Fibroblast of lung (primary cell): ENCODE results near the gene MTHFR. TPM values are rescaled to one million over a fixed set of nuclear protein-coding genes. Genes with fewer than 3 reads are reported as not detected.

Source experiments
- DNase-seq, 2 donors: peaks; one replicate each; pipeline versions ENCODE4 v3.0.0 to v3.0.0-alpha.2; 2010; ENCODE audit warnings: low read depth in 2 of 2
- H2AFZ ChIP-seq: 2 replicates; pipeline ENCODE4 v1.5.1; 2012; ENCODE audit warnings: low read length, control low read depth, inconsistent platforms
- H3K27ac ChIP-seq: 2 replicates; pipeline ENCODE4 v1.5.1; 2011; ENCODE audit warnings: low read length, control low read depth; ENCODE audit not compliant: insufficient read depth
- H3K27me3 ChIP-seq: 2 replicates; pipeline ENCODE4 v1.5.1; 2011; ENCODE audit warnings: mild to moderate bottlenecking, low read length; ENCODE audit not compliant: control insufficient read depth, insufficient read depth
- H3K36me3 ChIP-seq: 2 replicates; pipeline ENCODE4 v1.5.1; 2011; ENCODE audit warnings: low read length; ENCODE audit not compliant: control insufficient read depth, insufficient read depth
- H3K4me1 ChIP-seq: 2 replicates; pipeline ENCODE4 v1.5.1; 2011; ENCODE audit warnings: low read length; ENCODE audit not compliant: control insufficient read depth, insufficient read depth; ENCODE audit errors: extremely low read depth
- H3K4me2 ChIP-seq: 2 replicates; pipeline ENCODE4 v1.5.1; 2011; ENCODE audit warnings: low read length, control low read depth; ENCODE audit not compliant: insufficient read depth; ENCODE audit errors: extremely low read depth
- H3K4me3 ChIP-seq, 4 experiments: fragments of 200-600 bp in 1 of 4; sonication (generic) in 1 of 4; replicated peaks in 1 of 4; 2 replicates each; pipeline ENCODE4 v1.5.1; 2011 to 2016; ENCODE audit warnings: low read length in 4 of 4, low read depth in 3 of 4, mild to moderate bottlenecking in 3 of 4, control low read depth in 2 of 4, inconsistent platforms in 1 of 4, mixed read lengths in 1 of 4; ENCODE audit not compliant: insufficient read depth in 1 of 4; ENCODE audit errors: control extremely low read depth in 1 of 4
- H3K79me2 ChIP-seq: 2 replicates; pipeline ENCODE4 v1.5.1; 2012; ENCODE audit warnings: mild to moderate bottlenecking, low read length, inconsistent platforms; ENCODE audit not compliant: control insufficient read depth, insufficient read depth
- H3K9ac ChIP-seq: 2 replicates; pipeline ENCODE4 v1.5.1; 2011; ENCODE audit warnings: mild to moderate bottlenecking, low read length, control low read depth; ENCODE audit not compliant: insufficient read depth
- H3K9me3 ChIP-seq: 2 replicates; pipeline ENCODE4 v1.5.1; 2012; ENCODE audit warnings: low read depth, low read length; ENCODE audit not compliant: control insufficient read depth, insufficient read depth
- H4K20me1 ChIP-seq: 2 replicates; pipeline ENCODE4 v1.5.1; 2011; ENCODE audit warnings: low read length; ENCODE audit not compliant: control insufficient read depth, insufficient read depth; ENCODE audit errors: extremely low read depth
- EZH2 ChIP-seq: IDR thresholded peaks from 2 replicates; pipeline ENCODE4 v1.5.1; 2012; ENCODE audit warnings: low read length, control low read depth, mild to moderate bottlenecking; ENCODE audit errors: missing control alignments
- polyA plus RNA-seq, 2 donors: library from polyadenylated mRNA; depleted of rRNA in 1 of 2; stranded (reverse) in 1 of 2; unstranded in 1 of 2; fragments of >200 nt; gene quantifications; 2 replicates each; pipeline ENCODE4 v1.2.1, GENCODE V29; 2011 to 2012; ENCODE audit warnings: missing spikeins in 1 of 2
- total RNA-seq: library from RNA; depleted of rRNA; stranded (reverse); fragments of >200 nt; gene quantifications from 2 replicates; pipeline ENCODE4 v1.2.1, GENCODE V29; 2014
- TF ChIP-seq, protein P1 (sequence below), 2 donors: IDR thresholded peaks in 1 of 2; conservative IDR thresholded peaks in 1 of 2; 1 replicate in 1 of 2; 2 replicates in 1 of 2; pipeline ENCODE4 v1.5.1; 2011 to 2012; ENCODE audit warnings: low read length in 2 of 2, control low read depth in 1 of 2, inconsistent platforms in 1 of 2, low read depth in 1 of 2, mild to moderate bottlenecking in 1 of 2

MTHFR gene
- total and polyA plus RNA-seq, 2 donors (not counting 1 experiment from before 2014, with no cell fraction given) = 16.3 to 87.4 TPM

- no peak overlapping the region for H3K4me2 ChIP-seq
- H3K4me3 ChIP-seq = no peak overlapping the region
- no peaks in the 10 kb centered on the region for H3K27me3 ChIP-seq
- peaks cover 41% of the 10 kb centered on the region for H3K36me3 ChIP-seq
- H3K27ac ChIP-seq = no peak overlapping the region
- H4K20me1 ChIP-seq = no peaks in the 10 kb centered on the region
- DNase-seq = no peak
- H3K9me3 ChIP-seq = no peaks in the 10 kb centered on the region
- H3K4me1 ChIP-seq = no peaks in the 10 kb centered on the region
- H3K79me2 ChIP-seq = no peaks in the 10 kb centered on the region
- H3K9ac ChIP-seq = no peak overlapping the region
- no peak overlapping the region for H2AFZ ChIP-seq
- TF ChIP-seq, protein P1, sequence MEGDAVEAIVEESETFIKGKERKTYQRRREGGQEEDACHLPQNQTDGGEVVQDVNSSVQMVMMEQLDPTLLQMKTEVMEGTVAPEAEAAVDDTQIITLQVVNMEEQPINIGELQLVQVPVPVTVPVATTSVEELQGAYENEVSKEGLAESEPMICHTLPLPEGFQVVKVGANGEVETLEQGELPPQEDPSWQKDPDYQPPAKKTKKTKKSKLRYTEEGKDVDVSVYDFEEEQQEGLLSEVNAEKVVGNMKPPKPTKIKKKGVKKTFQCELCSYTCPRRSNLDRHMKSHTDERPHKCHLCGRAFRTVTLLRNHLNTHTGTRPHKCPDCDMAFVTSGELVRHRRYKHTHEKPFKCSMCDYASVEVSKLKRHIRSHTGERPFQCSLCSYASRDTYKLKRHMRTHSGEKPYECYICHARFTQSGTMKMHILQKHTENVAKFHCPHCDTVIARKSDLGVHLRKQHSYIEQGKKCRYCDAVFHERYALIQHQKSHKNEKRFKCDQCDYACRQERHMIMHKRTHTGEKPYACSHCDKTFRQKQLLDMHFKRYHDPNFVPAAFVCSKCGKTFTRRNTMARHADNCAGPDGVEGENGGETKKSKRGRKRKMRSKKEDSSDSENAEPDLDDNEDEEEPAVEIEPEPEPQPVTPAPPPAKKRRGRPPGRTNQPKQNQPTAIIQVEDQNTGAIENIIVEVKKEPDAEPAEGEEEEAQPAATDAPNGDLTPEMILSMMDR (conservative IDR thresholded peaks at IDR 0.05 in 1 of 2, IDR thresholded peaks at IDR 0.05 in 1 of 2; ENCODE audit: low read depth in 1 of 2, low read length in 2 of 2) = no peak
- no peak for TF ChIP-seq EZH2
These were observed 27.7 kb upstream of the MTHFR start for GRCh38 chr1:11833497-11833896.

GRCh38 chr1:11831945-11832725 is 26.4 kb upstream of the MTHFR start:
- no peaks in the 10 kb centered on the region for H3K79me2 ChIP-seq
- no peaks in the 10 kb centered on the region for H4K20me1 ChIP-seq
- H2AFZ ChIP-seq = no peak overlapping the region
- peaks cover 34% of the 10 kb centered on the region for H3K36me3 ChIP-seq
- no peak overlapping the region for H3K27ac ChIP-seq
- no peak overlapping the region for H3K4me2 ChIP-seq
- H3K4me3 ChIP-seq = no peak overlapping the region
- no peaks in the 10 kb centered on the region for H3K27me3 ChIP-seq
- TF ChIP-seq, protein P1 (conservative IDR thresholded peaks at IDR 0.05 in 1 of 2, IDR thresholded peaks at IDR 0.05 in 1 of 2; ENCODE audit: low read depth in 1 of 2, low read length in 2 of 2) = no peak
- no peak for TF ChIP-seq EZH2
- no peaks in the 10 kb centered on the region for H3K9me3 ChIP-seq
- no peak overlapping the region for H3K9ac ChIP-seq
- DNase-seq = no peak
- no peaks in the 10 kb centered on the region for H3K4me1 ChIP-seq

DNA sequence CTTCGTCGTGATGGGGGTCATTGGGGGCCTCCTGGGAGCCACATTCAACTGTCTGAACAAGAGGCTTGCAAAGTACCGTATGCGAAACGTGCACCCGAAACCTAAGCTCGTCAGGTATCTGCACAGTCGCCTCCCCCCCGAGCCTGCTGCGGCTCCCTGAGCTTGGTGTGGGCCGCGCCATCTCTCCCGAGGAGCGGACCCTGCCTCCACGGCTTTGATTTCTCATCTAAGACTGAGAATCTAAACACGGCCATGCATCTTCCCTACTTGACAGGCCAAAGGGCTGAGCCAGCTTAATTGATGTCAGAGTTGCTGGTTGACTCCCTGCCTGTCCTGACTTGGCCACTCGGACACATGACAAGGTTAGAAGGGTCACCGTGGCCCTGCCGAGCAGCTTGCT is 22.7 kb upstream of the MTHFR start:
- no peak overlapping the region for H2AFZ ChIP-seq
- no peaks in the 10 kb centered on the region for H4K20me1 ChIP-seq
- H3K4me1 ChIP-seq = no peaks in the 10 kb centered on the region
- no peaks in the 10 kb centered on the region for H3K79me2 ChIP-seq
- H3K4me3 ChIP-seq = no peak overlapping the region
- H3K9ac ChIP-seq = no peak overlapping the region
- H3K9me3 ChIP-seq = no peaks in the 10 kb centered on the region
- TF ChIP-seq EZH2 = no peak
- TF ChIP-seq, protein P1 (conservative IDR thresholded peaks at IDR 0.05 in 1 of 2, IDR thresholded peaks at IDR 0.05 in 1 of 2; ENCODE audit: low read depth in 1 of 2, low read length in 2 of 2) = no peak
- peaks cover 26% of the 10 kb centered on the region for H3K36me3 ChIP-seq
- no peak for DNase-seq
- H3K27ac ChIP-seq = no peak overlapping the region
- no peaks in the 10 kb centered on the region for H3K27me3 ChIP-seq
- H3K4me2 ChIP-seq = no peak overlapping the region
